GM18507 (cell line): ENCODE measurements around the gene QPCTL.
"Not testable (repeated sequence)": the region's sequence is repeated elsewhere in the genome, so short reads cannot be mapped to it uniquely, and the experiment has no call there.

ENCODE experiments used
- DNase-seq: peaks from one replicate; pipeline ENCODE4 v3.0.0; 2011; ENCODE audit warnings: low read depth; ENCODE audit not compliant: insufficient read length; ENCODE audit errors: extremely low spot score
- FAIRE-seq: peaks from 2 replicates; lab custom pipeline; 2011; peaks lifted over from hg19 to GRCh38; lab: Jason Lieb, UNC

QPCTL gene

DNA sequence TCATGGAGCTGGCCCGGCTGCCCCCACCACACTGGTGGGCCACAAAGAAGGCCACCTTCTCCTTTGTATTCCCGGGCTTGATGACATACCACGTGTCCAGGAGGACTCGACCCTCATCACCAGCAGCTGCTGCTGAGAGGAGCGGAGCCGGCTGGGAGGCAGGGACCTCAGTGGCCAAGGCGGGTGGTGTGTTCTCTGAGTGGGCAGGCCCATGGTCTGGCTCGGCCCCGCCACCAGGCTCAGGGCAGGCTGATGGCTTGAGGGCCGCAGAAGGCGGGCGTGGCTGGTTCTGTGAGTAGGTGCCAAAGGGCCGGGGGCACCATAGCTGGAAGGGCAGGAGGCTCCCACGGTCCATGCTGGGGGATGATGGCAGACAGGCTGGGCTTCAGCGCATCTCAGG lies 20.7 kb downstream of the QPCTL start:
- FAIRE-seq (no peak), DNase-seq (no peak)

DNA sequence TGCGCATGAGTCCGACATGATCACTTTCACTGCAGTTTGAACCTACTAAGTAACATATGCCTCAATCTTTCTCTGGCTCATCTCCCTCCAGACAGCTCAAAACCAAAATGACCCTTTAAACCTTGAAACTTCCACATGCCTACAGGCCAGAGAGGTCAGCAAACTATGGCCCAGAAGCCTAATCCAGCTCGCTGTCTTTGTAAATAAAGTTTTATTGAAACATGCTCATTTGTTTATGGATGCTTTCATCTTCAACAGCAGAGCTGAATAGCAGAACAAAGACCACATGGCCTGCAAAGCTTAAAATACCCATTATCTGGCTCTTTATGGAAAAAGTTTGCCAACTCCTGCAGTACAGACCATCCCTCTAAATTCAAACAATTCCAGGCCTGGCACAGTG lies 22.7 kb downstream of the QPCTL start:
- DNase-seq, result no peak
- FAIRE-seq, result no peak

DNA sequence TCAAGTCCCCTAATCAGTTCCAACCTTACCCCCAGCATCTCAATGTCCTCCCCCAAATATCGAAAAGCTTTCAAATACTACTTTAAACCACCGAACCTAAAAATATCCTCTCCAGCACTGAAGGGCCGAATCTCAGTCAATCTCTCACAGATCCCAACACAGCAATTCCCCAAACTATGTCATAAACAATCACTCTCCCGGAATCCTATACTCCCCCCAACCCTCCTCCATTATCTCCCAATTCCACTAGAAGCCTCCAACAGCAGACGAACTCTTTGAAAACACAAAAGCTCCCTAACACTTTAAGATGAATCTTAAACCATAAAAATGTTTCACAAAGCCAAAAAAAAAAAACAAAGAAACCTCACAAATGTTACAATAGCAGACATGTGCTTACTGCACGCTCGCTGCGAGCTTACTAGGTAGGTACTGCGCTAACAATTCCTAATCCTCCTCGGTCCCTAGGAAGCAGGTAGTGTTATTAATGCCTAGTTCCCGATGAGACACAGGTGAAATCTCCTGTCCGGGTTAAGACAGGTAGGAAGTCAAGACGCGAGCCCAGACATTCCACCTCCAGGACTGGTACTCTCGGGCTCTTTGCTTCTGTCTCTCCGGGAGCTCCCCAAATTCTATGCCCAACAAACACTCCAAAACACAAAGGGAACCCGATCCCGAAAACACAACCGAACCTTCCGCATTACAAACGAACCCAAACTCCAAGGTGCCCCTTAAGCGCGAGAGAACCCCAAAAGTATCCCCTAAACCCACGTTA lies 24.1 kb downstream of the QPCTL start:
- FAIRE-seq (peak; percentile 38), DNase-seq (no peak)

DNA sequence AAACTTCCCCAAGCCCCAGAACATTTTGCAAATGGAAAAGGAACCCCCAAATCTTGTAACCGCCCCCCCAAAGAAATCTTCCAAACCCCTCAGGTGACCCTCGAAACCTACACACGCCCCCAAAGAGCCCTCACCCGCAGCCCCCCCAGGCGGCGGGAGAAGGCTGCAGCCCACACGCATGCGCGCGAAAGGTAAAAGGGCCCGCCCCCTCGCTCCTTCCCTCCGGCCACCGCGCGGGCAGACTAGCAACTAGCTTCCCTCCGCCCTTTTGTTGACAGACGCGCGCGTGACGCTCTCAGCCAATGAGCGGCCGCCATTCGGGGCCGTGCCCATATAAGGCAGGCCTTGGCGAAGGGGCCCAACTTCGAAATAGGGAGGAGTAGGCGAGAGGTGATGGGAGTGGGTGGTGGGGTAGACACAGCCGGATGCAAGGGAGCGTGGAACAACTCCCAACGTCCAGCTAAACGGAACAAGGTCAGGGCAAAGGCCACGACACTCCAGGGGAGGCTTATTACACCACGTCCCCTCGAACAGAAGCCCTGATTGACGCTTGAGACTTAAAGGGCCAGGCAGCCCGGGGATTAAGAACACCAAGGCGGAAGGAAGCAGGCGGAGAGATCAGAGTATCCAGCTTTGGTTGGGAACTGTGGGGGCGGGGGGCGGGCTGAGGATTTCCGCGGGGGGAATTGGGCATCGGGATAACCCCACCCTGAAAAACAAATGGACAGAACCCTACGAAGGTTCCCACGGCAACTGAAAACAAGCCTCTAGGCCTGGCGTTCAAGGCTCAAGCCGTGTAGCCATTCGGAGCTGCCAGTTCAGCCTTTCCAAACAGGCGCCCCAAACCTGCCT lies 24.9 kb downstream of the QPCTL start:
- peak; percentile 100 for FAIRE-seq
- DNase-seq, result peak; percentile 97

DNA sequence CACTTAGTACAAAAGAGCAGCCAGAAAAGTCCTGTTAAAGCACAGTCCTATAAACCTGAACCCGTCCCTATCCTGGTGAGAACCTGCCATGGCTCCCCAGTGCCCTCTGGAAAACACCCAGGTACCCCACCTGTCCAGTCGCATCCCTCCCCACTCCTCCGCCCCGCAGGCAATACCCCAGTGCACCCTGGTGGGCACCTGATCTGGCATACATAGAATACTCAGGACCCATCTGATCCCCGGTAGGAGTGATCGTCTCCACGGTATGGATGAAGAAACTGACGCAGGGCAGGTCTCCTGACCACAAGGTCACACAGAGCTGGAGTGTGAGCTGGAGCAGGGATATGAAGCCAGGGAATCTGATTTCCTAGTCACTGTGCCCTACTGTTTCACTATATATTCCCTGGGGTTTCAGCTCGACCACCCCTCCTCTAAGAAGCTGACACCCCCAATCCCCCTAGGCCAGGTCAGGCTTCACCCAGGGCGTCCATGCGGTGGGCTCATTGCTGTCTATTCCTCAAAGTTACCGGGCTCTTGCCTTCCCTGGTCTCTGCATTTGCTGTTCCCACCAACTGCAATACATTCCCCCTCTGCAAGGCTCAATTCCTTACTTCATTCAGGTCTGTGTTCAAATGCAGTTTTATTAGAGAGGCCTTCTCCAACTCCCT lies 25.7 kb downstream of the QPCTL start:
- FAIRE-seq (no peak), DNase-seq (no peak)

DNA sequence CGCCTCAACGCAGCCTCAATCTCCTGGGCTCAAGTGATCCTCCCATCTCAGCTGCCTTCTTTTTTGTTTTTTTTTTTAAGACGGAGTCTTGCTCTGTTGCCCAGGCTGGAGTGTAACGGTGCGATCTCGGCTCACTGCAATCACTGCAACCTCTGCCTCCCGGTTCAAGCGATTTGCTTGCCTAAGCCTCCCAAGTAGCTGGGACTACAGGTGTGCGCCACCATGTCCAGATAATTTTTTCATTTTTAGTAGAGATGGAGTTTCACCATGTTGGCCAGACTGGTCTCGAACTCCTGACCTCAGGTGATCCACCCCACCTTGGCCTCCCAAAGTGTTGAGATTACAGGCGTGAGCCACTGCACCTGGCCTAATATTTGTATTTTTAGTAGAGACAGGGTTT lies 27.6 kb downstream of the QPCTL start:
- FAIRE-seq, DNase-seq: not testable (repeated sequence)

DNA sequence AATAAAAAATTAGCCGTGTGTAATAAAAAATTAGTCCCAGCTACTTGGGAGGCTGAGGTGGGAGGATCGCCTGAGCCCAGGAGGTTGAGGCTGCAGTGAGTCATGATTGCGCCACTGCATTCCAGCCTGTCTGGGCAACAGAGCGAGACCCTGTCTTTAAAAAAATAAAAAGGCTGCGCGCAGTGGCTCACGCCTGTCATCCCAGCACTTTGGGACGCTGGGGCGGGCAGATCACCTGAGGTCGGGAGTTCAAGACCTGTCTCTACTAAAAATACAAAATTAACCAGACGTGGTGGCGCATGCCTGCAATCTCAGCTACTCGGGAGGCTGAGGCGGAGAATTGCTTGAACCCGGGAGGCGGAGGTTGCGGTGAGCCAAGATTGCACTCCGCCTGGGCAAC lies 36.2 kb downstream of the QPCTL start:
- not testable (repeated sequence) for DNase-seq, FAIRE-seq

DNA sequence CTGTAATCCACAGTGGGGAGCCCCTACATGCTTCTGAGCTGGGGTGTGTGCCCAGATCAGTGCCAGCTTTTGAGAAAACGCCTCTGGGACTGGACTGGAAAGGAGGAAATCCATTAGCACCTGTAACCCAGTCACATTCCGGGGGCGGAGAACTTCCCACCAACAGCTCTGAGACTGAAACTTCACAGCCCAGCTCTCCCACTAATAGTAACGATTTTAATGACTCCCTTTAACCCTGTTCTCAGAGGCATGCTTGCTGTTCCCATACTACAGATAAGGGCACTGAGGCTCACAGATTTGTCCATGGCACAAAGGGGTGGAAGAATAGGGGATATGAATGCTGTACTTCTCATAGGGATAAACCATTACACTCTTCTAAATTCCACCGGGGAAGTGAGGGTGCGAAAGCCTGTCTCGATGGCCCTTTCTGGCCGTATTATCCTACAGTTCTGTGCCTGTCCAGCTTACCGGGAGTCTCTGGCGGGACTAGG lies 37.4 kb downstream of the QPCTL start:
- FAIRE-seq, result peak; percentile 81
- DNase-seq, result no peak

DNA sequence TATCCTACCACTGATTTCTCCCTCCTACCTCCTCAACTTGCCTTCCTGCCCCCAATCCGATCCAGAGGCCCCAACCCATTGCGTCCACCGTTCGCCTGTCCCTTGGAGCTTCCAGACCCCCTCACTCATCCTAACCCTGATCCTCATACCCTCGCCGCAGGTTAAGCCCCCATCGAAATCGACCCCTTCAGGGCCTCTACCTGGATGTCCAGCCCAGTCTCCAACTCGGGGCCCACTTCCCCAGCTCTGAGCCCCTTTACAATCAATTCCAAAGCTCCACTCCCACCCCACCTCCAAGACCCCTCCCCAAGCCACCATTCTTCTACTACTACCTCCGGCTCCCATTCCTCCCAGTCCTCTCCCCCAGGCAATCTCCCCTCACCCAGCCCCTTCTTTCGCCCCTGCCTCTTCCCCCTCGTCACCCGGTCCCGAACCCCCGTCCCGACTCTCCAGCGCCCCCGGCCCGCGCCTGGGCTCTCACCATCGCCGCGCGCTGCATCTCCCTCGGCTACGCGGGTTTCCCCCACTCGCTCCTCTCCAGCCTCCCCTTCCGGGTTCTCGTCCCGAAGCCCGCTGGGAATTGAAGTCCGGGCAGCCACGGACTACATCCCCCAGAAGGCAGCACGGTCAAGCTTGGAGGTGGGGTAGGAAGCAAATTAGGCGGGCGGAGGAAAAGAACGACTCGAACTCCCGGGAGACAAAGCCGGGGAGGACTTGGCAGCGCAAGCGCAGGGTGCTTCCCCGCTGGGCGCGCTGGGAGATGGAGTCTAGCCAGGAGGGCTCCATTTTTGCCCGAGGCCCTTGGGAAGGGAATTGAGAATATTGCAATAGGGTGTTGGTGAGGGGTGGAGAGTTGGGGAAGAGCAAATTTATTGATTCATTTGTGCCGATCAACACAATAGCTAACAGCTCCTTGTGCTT lies 38.2 kb downstream of the QPCTL start, which contains the start of gene FBXO46:
FBXO46 (minus strand) TSS at position 529 of the 921 bp plus-strand sequence. CDS start 17,401 bp downstream, outside the sequence.
- peak; percentile 99 for FAIRE-seq

DNA sequence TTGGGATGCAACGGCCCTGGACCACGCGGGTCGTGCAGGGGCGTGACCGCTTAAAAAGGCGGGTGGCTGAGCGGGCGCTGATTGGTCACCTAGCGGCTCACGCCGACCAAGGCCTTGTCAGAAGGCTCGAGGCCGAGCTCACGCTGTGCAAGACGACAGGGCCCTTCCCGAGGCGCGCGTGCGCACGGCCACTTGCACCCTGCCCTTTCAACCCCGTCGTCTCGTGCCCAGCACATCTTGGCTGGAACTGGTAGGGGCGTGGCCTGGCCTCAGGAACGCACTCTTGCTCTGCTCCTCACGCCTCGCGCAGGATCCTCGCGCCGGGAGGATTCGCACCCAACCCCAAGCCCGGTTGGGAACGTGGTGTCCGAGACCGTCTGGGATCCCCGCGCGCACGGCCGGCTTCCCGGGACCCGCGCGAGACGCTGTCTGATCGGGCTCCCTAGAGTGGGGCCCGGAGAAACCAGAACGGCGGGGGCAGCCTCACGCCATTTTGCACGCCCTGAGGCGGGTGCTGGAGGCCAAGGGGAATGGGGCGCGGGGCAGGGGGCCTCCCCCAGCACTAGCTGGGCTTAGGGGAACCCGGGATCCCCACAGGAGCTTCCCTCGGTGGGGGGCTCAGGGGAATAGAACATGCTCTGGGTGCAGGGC lies 40.8 kb downstream of the QPCTL start, which contains the start of gene MEIOSIN:
MEIOSIN (plus strand) TSS at position 280 of the 651 bp plus-strand sequence. CDS start 1,938 bp downstream, outside the sequence.
- DNase-seq (no peak), FAIRE-seq (no peak)

More for the DNA sequence above, 38.2 kb downstream of the QPCTL start, which contains the start of gene FBXO46:
- peak; percentile 94 for DNase-seq

DNA sequence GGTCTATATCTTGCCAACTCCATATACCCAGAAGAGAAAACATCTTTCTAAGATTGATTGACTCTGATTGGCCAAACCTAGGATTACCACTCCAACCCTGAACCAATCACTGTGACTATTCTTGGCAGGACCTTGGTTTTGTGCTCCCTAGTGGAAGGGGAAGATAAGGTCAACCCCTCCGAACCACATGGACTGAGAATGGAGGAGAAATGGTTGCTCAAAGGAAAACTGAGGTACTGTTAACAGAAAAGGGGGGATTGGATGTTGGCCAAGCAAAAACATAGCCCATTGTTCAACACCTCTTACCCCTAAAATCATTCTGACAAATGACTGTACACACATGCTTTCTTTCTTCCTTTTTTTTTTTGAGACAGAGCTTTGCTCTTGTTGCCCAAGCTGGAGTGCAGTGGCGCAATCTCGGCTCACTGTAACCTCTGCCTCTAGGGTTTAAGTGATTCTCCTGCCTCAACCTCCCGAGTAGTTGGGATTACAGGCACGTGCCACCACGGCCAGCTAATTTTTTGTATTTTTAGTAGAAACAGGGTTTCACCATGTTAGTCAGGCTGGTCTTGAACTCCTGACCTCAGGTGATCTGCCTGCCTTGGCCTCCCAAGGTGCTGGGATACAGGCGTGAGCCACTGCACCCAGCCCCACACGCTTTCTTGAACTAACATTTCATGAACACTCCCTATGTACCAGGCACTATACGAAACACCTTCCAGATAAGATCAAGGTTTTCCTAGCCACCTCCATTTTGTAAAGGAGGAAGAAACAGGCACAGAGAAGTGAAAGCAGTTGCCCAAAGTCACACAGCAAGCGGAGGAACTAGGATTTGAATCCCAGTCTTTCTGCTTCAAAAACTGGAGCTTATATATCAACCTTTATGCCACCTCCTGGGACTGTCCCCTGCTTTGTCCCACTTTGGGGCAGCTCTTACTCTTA lies 47.3 kb downstream of the QPCTL start:
- no peak for DNase-seq
- FAIRE-seq, result no peak

DNA sequence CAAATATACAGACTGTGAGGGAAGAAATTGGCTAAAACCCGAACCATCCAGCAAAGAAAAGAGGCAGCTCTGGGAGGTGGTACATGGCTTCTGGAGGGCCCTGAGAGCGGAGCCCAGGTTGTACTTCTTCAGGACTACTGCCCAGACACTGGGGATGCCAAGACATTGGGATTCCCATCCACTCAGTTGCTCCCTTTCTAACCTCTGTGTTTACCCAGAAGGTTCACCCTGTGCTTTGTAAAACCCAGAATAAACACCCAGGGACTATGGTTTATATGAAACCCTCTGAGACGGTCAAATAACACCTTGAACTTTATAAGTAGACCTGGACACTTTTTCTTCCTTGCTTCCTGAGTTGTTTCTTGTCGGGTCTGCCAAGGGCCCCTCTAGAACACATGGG lies 50.5 kb downstream of the QPCTL start:
- FAIRE-seq (no peak), DNase-seq (no peak)

DNA sequence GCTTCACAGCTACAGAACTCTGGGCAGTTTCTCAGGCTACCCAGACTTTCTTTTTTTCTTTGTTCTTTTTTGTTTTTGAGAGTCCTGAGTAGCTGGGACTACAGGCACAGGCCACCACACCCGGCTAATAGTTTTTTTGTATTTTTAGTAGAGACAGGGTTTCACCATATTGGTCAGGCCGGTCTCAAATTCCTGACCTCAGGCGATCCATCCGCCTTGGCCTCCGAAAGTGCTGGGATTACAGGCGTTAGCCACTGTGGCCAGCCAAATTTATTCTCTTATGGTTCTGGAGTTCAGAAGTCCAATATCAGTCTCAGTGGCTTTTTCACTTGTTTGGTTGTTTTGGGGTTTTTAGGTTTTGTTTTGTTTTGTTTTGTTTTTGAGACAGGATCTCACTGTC lies 53.1 kb downstream of the QPCTL start:
- DNase-seq (no peak), FAIRE-seq (no peak)

DNA sequence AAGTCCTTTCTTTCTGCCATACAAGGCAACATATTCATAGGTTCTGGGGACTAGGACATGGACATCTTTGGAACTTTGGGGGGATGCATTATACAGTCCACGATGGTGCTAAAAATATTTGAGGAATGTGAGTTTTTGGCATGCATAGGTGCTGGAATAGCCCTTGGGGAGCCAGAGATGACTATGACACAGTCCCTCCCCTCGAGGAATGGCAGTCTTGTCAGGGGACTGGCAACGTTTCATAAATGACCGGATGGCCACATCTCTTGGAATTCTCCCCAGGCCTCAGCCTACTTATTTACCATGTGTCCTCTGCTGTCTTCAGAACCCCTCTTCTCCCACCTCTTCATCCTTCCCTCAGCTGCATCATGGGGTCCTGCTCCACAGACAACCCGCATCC lies 54.4 kb downstream of the QPCTL start:
- no peak for DNase-seq
- no peak for FAIRE-seq

DNA sequence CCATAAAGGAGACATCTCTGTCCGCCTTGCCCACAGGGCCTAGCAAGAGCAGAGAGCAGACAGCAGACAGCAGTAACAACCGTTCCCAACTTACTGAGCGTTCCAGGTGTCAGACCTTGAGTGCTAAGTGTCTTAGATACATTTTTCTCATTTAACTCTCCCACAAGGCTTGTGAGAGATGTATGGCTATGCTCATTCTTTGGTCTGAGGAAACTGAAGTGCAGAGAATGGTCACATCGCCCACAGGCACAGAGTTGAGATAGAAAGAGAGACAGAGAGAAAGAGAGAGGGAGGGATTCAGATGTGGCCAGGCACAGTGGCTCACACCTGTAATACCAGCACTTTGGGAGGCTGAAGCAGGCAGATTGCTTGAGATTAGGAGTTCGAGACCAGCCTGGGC lies 55.0 kb downstream of the QPCTL start:
- DNase-seq (no peak), FAIRE-seq (no peak)

DNA sequence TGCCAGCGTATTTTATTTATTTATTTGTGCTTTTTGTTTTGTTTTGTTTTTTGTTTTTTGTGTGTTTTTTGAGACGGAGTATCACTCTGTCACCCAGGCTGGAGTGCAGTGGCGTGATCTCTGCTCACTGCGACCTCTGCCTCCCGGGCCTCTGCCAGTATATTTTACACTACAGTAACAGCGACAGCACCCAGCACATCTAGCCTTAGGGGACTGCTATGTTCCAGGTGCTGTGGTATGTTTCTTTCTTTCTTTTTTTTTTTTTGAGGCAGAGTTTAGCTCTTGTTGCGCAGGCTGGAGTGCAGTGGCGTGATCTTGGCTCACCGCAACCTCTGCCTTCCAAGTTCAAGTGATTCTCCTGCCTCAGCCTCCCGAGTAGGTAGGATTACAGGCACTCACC lies 59.0 kb downstream of the QPCTL start:
- not testable (repeated sequence) for FAIRE-seq, DNase-seq

DNA sequence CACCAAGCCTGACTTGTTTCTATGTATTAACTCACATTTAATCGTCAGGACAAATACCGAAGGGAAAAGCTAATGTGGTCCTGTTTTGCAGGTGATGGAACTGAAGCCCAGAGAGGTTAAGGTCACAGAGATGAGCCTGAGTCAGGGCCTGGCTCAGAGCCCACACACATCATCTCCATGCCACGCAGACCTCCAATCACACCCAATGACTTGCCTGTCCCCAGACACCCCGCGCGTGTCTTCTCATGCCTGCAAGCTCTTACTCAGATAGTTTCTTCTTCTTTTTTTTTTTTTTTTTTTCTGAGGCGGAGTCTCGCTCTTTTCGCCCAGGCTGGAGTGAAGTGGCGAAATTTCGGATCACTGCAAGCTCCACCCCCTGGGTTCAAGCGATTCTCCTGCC lies 60.2 kb downstream of the QPCTL start:
- DNase-seq (no peak), FAIRE-seq (no peak)
